HepG2 (cell line): ENCODE data around the gene GALNT16.

ENCODE experiments used
- CEBPZ ChIP-seq: IDR thresholded peaks from 2 replicates; pipeline ENCODE4 v1.6.1; 2012; ENCODE audit warnings: low read length, improper control_type of control experiment
- GABPA ChIP-seq, 2 experiments: IDR thresholded peaks; 2 replicates each; pipeline ENCODE4 v1.6.1; 2011 to 2016; ENCODE audit warnings: low read depth in 2 of 2, low read length in 1 of 2, missing biosample characterization in 1 of 2, missing genetic modification characterization in 1 of 2
- SUZ12 ChIP-seq: fragments of 150-350 bp; IDR thresholded peaks from 2 replicates; pipeline ENCODE4 v1.6.1; 2014; ENCODE audit warnings: low read depth, low read length
- ZSCAN29 ChIP-seq: sonication (generic); formaldehyde crosslinking; conservative IDR thresholded peaks from 2 replicates; pipeline ENCODE4 v1.4.0; 2020; ENCODE audit warnings: mild to moderate bottlenecking, missing genetic modification reagents

- TF ChIP-seq GABPA (IDR thresholded peaks at IDR 0.05; ENCODE audit: low read depth, low read length) (no peak), GABPA (CRISPR knock-in tag; IDR thresholded peaks at IDR 0.05; ENCODE audit: low read depth) (no peak), SUZ12 (no peak), ZSCAN29 (CRISPR knock-in tag) (no peak), CEBPZ (no peak)
Measured at GRCh38 chr14:69328765-69329164, 68.8 kb downstream of the GALNT16 start.
